ENCODE data around the gene RALGAPA1. TPM values are rescaled to one million over a fixed set of nuclear protein-coding genes. Genes with fewer than 3 reads are reported as not detected.
"Not testable (repeated sequence)": the region's sequence is repeated elsewhere in the genome, so short reads cannot be mapped to it uniquely, and the experiment has no call there.

RALGAPA1 gene
- total RNA-seq, 1 donor from 2014 or later: 47.9 TPM

DNA sequence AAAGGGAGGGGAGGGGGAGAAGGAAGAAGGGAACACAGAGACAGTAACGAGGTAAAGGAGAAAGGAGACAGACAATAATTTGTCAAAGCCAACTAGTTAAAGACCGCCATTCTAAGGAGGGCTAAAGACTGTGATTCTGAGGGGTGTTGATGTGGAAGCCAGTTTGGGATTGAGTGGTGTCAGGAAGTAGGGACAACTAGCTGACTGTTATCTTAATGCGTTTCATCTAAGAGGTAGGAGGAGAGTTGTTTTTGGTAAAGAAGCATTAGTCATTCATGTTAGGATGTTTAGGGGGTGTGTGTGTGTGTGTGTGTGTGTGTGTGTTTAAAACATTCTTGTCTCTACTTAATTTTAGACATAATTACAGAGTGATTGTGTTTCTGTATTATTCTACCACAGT, 180.1 kb downstream of the RALGAPA1 start:
- Mint-ChIP-seq H3K27me3 (ENCODE audit: unreplicated experiment) (no peaks in the 10 kb centered on the region), H3K4me3 (ENCODE audit: unreplicated experiment) (no peak overlapping the region), H3K9me3 (ENCODE audit: unreplicated experiment) (no peaks in the 10 kb centered on the region), H3K36me3 (ENCODE audit: unreplicated experiment) (peaks cover 31% of the 10 kb centered on the region), H3K27ac (ENCODE audit: unreplicated experiment) (no peak overlapping the region), H3K4me1 (ENCODE audit: unreplicated experiment) (no peaks in the 10 kb centered on the region)
- no peak for DNase-seq (ENCODE audit: extremely low spot score, unreplicated experiment)
- TF ChIP-seq, protein P1, sequence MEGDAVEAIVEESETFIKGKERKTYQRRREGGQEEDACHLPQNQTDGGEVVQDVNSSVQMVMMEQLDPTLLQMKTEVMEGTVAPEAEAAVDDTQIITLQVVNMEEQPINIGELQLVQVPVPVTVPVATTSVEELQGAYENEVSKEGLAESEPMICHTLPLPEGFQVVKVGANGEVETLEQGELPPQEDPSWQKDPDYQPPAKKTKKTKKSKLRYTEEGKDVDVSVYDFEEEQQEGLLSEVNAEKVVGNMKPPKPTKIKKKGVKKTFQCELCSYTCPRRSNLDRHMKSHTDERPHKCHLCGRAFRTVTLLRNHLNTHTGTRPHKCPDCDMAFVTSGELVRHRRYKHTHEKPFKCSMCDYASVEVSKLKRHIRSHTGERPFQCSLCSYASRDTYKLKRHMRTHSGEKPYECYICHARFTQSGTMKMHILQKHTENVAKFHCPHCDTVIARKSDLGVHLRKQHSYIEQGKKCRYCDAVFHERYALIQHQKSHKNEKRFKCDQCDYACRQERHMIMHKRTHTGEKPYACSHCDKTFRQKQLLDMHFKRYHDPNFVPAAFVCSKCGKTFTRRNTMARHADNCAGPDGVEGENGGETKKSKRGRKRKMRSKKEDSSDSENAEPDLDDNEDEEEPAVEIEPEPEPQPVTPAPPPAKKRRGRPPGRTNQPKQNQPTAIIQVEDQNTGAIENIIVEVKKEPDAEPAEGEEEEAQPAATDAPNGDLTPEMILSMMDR (IDR thresholded peaks at IDR 0.05): no peak

DNA sequence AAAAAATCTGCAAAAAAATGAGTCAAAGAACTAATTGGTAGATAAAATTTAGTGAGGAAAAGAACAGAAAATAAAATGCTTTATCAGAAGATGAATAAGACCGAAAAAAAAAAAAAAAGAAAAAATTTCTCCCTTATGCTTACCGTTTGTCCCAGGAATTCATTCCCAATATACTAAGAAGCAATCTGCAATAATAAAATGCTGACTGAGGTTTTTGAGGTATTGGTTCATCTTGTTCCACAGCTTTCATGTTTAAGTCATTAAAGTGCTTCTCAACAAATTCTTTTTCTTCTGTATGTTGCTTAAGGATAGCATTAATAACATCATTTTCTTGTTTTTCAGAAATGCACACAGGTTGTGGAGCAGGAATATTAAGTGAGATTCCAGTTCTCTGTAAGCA, 182.1 kb downstream of the RALGAPA1 start:
- H3K9me3 Mint-ChIP-seq (ENCODE audit: unreplicated experiment): not testable (repeated sequence)

DNA sequence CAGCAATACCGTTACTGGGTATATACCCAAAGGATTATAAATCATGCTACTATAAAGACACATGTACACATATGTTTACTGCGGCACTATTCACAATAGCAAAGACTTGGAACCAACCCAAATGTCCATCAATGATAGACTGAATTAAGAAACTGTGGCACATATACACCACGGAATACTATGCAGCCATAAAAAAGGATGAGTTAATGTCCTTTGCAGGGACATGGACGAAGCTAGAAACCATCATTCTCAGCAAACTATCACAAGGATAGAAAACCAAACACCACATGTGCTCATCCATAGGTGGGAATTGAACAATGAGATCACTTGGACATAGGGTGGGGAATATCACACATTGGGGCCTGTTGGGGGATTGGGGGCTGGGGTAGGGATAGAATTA, 187.1 kb downstream of the RALGAPA1 start:
- not testable (repeated sequence) for H3K4me3 Mint-ChIP-seq (ENCODE audit: unreplicated experiment); H3K27me3 Mint-ChIP-seq (ENCODE audit: unreplicated experiment); DNase-seq (ENCODE audit: extremely low spot score, unreplicated experiment); H3K4me1 Mint-ChIP-seq (ENCODE audit: unreplicated experiment); H3K27ac Mint-ChIP-seq (ENCODE audit: unreplicated experiment)
- H3K9me3 Mint-ChIP-seq (ENCODE audit: unreplicated experiment): peaks cover 15% of the 10 kb centered on the region
- H3K36me3 Mint-ChIP-seq (ENCODE audit: unreplicated experiment): peaks cover 50% of the 10 kb centered on the region

More for the DNA sequence above, 182.1 kb downstream of the RALGAPA1 start:
- not testable (repeated sequence) for H3K4me1 Mint-ChIP-seq (ENCODE audit: unreplicated experiment); H3K27me3 Mint-ChIP-seq (ENCODE audit: unreplicated experiment); H3K27ac Mint-ChIP-seq (ENCODE audit: unreplicated experiment); H3K4me3 Mint-ChIP-seq (ENCODE audit: unreplicated experiment); DNase-seq (ENCODE audit: extremely low spot score, unreplicated experiment)
- peaks cover 41% of the 10 kb centered on the region for H3K36me3 Mint-ChIP-seq (ENCODE audit: unreplicated experiment)

DNA sequence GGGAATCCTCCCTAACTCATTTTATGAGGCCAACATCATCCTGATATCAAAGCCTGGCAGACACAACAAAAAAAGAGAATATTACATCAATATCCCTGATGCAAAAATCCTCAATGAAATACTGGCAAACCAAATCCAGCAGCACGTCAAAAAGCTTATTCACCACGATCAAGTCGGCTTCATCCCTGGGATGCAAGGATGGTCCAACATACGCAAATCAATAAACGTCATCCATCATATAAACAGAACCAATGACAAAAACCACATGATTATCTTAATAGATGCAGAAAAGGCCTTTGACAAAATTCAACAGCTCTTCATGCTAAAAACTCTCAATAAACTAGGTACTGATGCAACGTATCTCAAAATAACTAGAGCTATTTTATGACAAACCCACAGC, 189.1 kb downstream of the RALGAPA1 start:
- not testable (repeated sequence) for H3K4me3 Mint-ChIP-seq (ENCODE audit: unreplicated experiment); H3K27ac Mint-ChIP-seq (ENCODE audit: unreplicated experiment); H3K27me3 Mint-ChIP-seq (ENCODE audit: unreplicated experiment); H3K4me1 Mint-ChIP-seq (ENCODE audit: unreplicated experiment); DNase-seq (ENCODE audit: extremely low spot score, unreplicated experiment)
- Mint-ChIP-seq H3K9me3 (ENCODE audit: unreplicated experiment) (peaks cover 15% of the 10 kb centered on the region), H3K36me3 (ENCODE audit: unreplicated experiment) (peaks cover 55% of the 10 kb centered on the region)

DNA sequence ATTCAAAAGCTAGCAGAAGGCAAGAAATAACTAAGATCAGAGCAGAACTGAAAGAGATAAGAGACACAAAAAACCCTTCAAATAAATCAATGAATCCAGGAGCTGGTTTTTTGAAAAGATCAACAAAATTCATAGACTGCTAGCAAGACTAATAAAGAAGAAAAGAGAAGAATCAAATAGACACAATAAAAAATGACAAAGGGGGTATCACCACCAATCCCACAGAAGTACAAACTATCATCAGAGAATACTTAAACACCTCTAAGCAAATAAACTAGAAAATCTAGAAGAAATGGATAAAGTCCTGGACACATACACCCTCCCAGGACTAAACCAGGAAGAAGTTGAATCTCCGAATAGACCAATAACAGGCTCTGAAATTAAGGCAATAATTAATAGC, 189.6 kb downstream of the RALGAPA1 start:
- Mint-ChIP-seq H3K36me3 (ENCODE audit: unreplicated experiment) (peaks cover 55% of the 10 kb centered on the region), H3K9me3 (ENCODE audit: unreplicated experiment) (peaks cover 15% of the 10 kb centered on the region)
- H3K4me1 Mint-ChIP-seq (ENCODE audit: unreplicated experiment); H3K27me3 Mint-ChIP-seq (ENCODE audit: unreplicated experiment); H3K27ac Mint-ChIP-seq (ENCODE audit: unreplicated experiment); H3K4me3 Mint-ChIP-seq (ENCODE audit: unreplicated experiment); DNase-seq (ENCODE audit: extremely low spot score, unreplicated experiment): not testable (repeated sequence)

DNA sequence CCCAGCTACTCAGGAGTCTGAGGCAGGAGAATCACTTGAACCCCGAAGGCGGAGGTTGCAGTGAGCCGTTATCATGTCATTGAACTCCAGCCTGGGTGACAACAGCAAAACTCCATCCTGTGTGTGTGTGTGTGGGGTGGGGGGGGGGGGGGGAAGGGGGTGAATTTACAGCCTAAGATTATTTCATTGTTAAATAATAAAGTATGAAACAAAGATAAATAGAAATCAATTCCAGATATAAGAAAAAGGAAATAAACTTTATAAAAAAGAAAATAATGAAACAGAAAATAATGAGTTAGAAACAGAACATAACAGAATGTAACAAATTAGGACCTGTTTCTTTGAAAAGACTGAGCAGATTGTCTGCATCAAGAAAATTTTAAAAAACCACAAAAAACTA, 191.6 kb downstream of the RALGAPA1 start:
- no peak for DNase-seq (ENCODE audit: extremely low spot score, unreplicated experiment)
- no peak overlapping the region for H3K4me3 Mint-ChIP-seq (ENCODE audit: unreplicated experiment)
- H3K9me3 Mint-ChIP-seq (ENCODE audit: unreplicated experiment): peaks cover 15% of the 10 kb centered on the region
- H3K4me1 Mint-ChIP-seq (ENCODE audit: unreplicated experiment): no peaks in the 10 kb centered on the region
- H3K36me3 Mint-ChIP-seq (ENCODE audit: unreplicated experiment): peaks cover 51% of the 10 kb centered on the region
- no peak overlapping the region for H3K27ac Mint-ChIP-seq (ENCODE audit: unreplicated experiment)
- H3K27me3 Mint-ChIP-seq (ENCODE audit: unreplicated experiment): no peaks in the 10 kb centered on the region
- TF ChIP-seq, protein P1 (IDR thresholded peaks at IDR 0.05): no peak

DNA sequence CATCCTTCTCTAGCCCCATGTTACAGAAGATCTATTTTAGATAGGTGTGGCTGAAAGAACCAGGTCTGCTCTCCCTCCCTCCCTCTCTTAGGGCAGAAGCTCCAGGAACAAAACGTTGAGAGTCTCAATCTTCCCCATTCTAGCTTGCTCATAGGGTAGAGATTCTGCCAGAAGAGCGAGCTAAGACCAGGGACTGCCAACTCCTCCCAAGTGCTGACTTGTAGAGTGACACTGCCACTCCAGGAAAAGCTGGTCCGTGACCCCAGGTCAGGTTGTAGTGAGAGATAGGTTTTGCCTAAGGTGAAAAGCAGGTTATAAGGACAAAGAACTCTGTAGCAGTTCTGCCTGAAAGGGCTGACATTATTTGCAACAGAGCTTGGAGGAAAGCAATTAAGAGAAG, 201.7 kb downstream of the RALGAPA1 start:
- DNase-seq (ENCODE audit: extremely low spot score, unreplicated experiment): no peak
- H3K9me3 Mint-ChIP-seq (ENCODE audit: unreplicated experiment): peaks cover 4% of the 10 kb centered on the region
- H3K4me1 Mint-ChIP-seq (ENCODE audit: unreplicated experiment): peaks cover 9% of the 10 kb centered on the region
- TF ChIP-seq, protein P1 (IDR thresholded peaks at IDR 0.05): no peak
- no peak overlapping the region for H3K4me3 Mint-ChIP-seq (ENCODE audit: unreplicated experiment)
- no peak overlapping the region for H3K27ac Mint-ChIP-seq (ENCODE audit: unreplicated experiment)
- peaks cover 35% of the 10 kb centered on the region for H3K36me3 Mint-ChIP-seq (ENCODE audit: unreplicated experiment)
- H3K27me3 Mint-ChIP-seq (ENCODE audit: unreplicated experiment): no peaks in the 10 kb centered on the region

Measured in osteocyte (in vitro differentiated cells).